ENCODE results near the gene GFER.

GRCh38 chr16:2028146-2028545 lies 44.2 kb downstream of the GFER start:
- TF ChIP-seq CTCF (conservative IDR thresholded peaks at IDR 0.05), result no peak
- TF ChIP-seq ZFX (IDR thresholded peaks at IDR 0.05), result no peak

All from C4-2B (cell line).